Stimulated activated naive CD8-positive, alpha-beta T cell treated with anti-CD3 and anti-CD28 coated beads, Interleukin-15, Interleukin-2, amounts not matched to agents 100 U/mL and 50 U/mL, for 24 hours (primary cell): ENCODE results near the gene DNAJC22.
"Not testable (repeated sequence)": the region's sequence is repeated elsewhere in the genome, so short reads cannot be mapped to it uniquely, and the experiment has no call there.

Experiments used
- ATAC-seq: fragments of 150-1000 bp; cut with Tn5 transposase; one replicate; pipeline ENCODE4 v1.10.0; 2021
- DNase-seq: peaks from one replicate; pipeline ENCODE4 v3.0.0; 2021

The DNAJC22 gene

GRCh38 chr12:49375406-49375805 lies 28.7 kb downstream of the DNAJC22 start:
- DNase-seq, result no peak
- ATAC-seq, result peak; percentile 57

DNA sequence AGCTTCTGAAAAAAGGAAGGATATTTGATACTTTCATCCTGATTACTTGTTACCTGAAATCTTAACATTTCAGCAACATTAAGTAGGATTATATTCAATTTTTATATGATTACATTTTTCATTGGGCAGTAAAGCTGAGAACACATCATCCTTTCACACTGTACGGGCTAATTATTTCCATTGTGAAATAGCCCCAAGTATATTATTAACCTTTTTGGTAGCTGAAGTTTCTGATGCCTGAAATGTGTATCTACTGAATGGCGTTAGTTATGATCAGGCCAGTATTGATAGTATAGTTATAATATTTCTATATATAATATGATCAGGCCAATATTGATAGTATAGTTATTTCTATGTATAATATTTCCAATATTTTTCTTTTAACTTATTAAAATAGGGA lies 30.7 kb downstream of the DNAJC22 start:
- no peak for DNase-seq
- ATAC-seq, result no peak

GRCh38 chr12:49380184-49380583 lies 33.5 kb downstream of the DNAJC22 start:
- DNase-seq, ATAC-seq: not testable (repeated sequence)

DNA sequence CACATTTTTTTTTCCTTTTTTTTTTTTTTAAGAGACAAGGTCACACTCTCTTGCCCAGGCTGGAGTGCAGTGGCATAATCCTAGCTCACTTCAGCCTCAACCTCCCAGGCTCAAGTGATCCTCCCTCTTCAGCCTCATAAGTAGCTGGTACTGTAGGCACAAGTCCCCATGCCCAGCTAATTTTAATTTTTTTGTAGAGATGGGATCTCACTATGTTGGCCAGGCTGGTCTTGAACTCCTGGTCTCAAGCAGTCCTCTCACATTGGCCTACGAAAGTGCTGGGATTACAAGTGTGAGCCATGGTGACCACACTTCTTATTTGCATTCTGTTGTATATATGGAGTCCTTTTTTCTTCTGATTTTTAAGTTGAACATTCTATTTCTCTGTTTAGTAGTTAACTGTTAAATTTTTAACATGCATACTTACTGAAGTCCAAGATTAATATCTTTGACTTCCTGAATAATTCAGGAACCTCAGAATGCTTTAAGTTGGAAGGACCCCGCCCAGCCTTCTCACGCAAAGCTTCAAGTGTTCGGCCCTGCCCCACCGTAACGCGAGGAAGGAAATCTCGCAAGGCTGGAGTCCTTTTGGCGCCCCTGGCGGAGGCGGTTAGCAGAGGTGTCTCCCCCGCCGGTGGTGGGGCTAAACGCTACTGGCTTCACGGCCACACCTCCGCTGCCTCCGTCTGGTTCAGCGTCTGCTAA lies 42.1 kb downstream of the DNAJC22 start:
- DNase-seq (peak; percentile 70), ATAC-seq (peak; percentile 75)

- DNase-seq (no peak), ATAC-seq (no peak)
Observed at GRCh38 chr12:49389387-49389703, 42.7 kb downstream of the DNAJC22 start.

GRCh38 chr12:49397000-49397399 lies 50.3 kb downstream of the DNAJC22 start:
- ATAC-seq (no peak), DNase-seq (no peak)

GRCh38 chr12:49400304-49400703 lies 53.6 kb downstream of the DNAJC22 start:
- ATAC-seq, result no peak
- no peak for DNase-seq
